Measurements from ENCODE around the gene LRRC47. TPM values are rescaled to one million over a fixed set of nuclear protein-coding genes. Genes with fewer than 3 reads are reported as not detected.

The LRRC47 gene
- total RNA-seq, 2 donors from 2014 or later, result 31.9 to 42.7 TPM

GRCh38 chr1:3761296-3762010 is 34.8 kb downstream of the LRRC47 start:
- Histone ChIP-seq H3K27ac (no peak overlapping the region), H3K9ac (ENCODE audit: low read depth in 2 of 2, low read length in 2 of 2) (no peak overlapping the region), H3K36me3 (no peaks in the 10 kb centered on the region), H3K4me1 (no peaks in the 10 kb centered on the region), H3K27me3 (no peaks in the 10 kb centered on the region), H3K4me3 (no peak overlapping the region), H3K9me3 (no peaks in the 10 kb centered on the region)
- intact Hi-C loops (cut with DNase I), result no loop called here
- TF ChIP-seq CTCF (IDR thresholded peaks at IDR 0.05), result no peak
- no peak for DNase-seq

- H3K9ac ChIP-seq (ENCODE audit: low read depth in 2 of 2, low read length in 2 of 2), result no peak overlapping the region
- DNase-seq, result no peak
- H3K36me3 ChIP-seq, result no peaks in the 10 kb centered on the region
- intact Hi-C loops (cut with DNase I), result no loop called here
- H3K9me3 ChIP-seq, result no peaks in the 10 kb centered on the region
- no peaks in the 10 kb centered on the region for H3K4me1 ChIP-seq
- TF ChIP-seq CTCF (IDR thresholded peaks at IDR 0.05), result no peak
- H3K27me3 ChIP-seq, result no peaks in the 10 kb centered on the region
- no peak overlapping the region for H3K27ac ChIP-seq
- no peak overlapping the region for H3K4me3 ChIP-seq
These were observed 36.5 kb downstream of the LRRC47 start for GRCh38 chr1:3759796-3760195.

GRCh38 chr1:3759164-3759563 is 37.1 kb downstream of the LRRC47 start:
- TF ChIP-seq CTCF (IDR thresholded peaks at IDR 0.05), result no peak
- Histone ChIP-seq H3K27me3 (no peaks in the 10 kb centered on the region), H3K9me3 (no peaks in the 10 kb centered on the region), H3K9ac (ENCODE audit: low read depth in 2 of 2, low read length in 2 of 2) (no peak overlapping the region), H3K4me3 (no peak overlapping the region), H3K4me1 (no peaks in the 10 kb centered on the region), H3K27ac (no peak overlapping the region), H3K36me3 (no peaks in the 10 kb centered on the region)
- intact Hi-C loops (cut with DNase I), result no loop called here
- no peak for DNase-seq

- H3K9me3 ChIP-seq, result no peaks in the 10 kb centered on the region
- no peak for TF ChIP-seq CTCF (IDR thresholded peaks at IDR 0.05)
- H3K36me3 ChIP-seq, result no peaks in the 10 kb centered on the region
- no peak overlapping the region for H3K9ac ChIP-seq (ENCODE audit: low read depth in 2 of 2, low read length in 2 of 2)
- H3K4me3 ChIP-seq, result no peak overlapping the region
- no peak for DNase-seq
- intact Hi-C loops (cut with DNase I), result no loop called here
- no peaks in the 10 kb centered on the region for H3K4me1 ChIP-seq
- no peaks in the 10 kb centered on the region for H3K27me3 ChIP-seq
- no peak overlapping the region for H3K27ac ChIP-seq
These were observed 39.9 kb downstream of the LRRC47 start for GRCh38 chr1:3756394-3756793.

- intact Hi-C loops (cut with DNase I), result no loop called here
- H3K4me3 ChIP-seq, result no peak overlapping the region
- H3K4me1 ChIP-seq, result no peaks in the 10 kb centered on the region
- no peak for DNase-seq
- no peaks in the 10 kb centered on the region for H3K36me3 ChIP-seq
- no peak overlapping the region for H3K27ac ChIP-seq
- no peaks in the 10 kb centered on the region for H3K27me3 ChIP-seq
- TF ChIP-seq CTCF (IDR thresholded peaks at IDR 0.05), result no peak
- H3K9me3 ChIP-seq, result no peaks in the 10 kb centered on the region
- H3K9ac ChIP-seq (ENCODE audit: low read depth in 2 of 2, low read length in 2 of 2), result no peak overlapping the region
These were observed 42.4 kb downstream of the LRRC47 start for GRCh38 chr1:3753656-3754454.

Data from colonic mucosa (tissue), 4 donors.